ENCODE data around the gene GALNT15. TPM values are rescaled to one million over a fixed set of nuclear protein-coding genes. Genes with fewer than 3 reads are reported as not detected.

GALNT15 gene
- total and polyA plus RNA-seq, 2 experiments from 2014 or later: 9.9 to 11.7 TPM

DNA sequence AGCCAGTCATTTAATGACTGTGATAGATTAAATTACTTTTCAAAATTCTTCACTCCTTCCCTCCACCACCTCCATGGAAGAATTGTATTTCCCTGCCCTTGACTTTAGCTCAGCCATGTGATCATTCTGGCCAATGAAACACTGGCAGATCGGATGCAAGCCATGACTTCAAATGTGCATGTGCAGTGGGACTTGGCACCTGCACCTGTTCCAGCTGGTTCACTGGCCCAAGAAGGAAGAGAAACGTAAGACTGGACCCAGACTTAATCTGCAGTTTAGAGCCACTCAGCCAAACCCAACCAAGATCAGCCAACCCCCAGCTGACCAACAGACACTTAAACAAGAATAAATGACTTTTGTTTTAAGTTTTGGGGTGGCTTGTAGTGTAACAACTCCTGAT, 78.5 kb downstream of the GALNT15 start:
- WGBS, 2 experiments (ENCODE audit: low coverage in 1 of 2, low lambda C conversion rate in 2 of 2, missing lambda C conversion rate in 2 of 2): 85% methylated on average over 2 of the region's 2 CpGs
- in situ Hi-C loops (cut with MboI): no loop called here
- Histone ChIP-seq H3K27ac (no peak overlapping the region), H2AFZ (no peak overlapping the region), H3K4me1 (ENCODE audit: insufficient read depth) (no peaks in the 10 kb centered on the region), H3K36me3 (ENCODE audit: low read depth) (no peaks in the 10 kb centered on the region), H3K4me2 (ENCODE audit: unreplicated experiment) (no peak overlapping the region), H4K20me1 (ENCODE audit: insufficient read depth) (no peaks in the 10 kb centered on the region), H3F3A (ENCODE audit: insufficient read depth) (peaks cover 9% of the 10 kb centered on the region; the same call in 1 of the 2 replicates), H3K27me3 (replicated peaks; ENCODE audit: insufficient read depth) (no peaks in the 10 kb centered on the region), H3K9me2 (ENCODE audit: insufficient read depth) (no peaks in the 10 kb centered on the region), H3K9me3 (ENCODE audit: low read depth) (no peaks in the 10 kb centered on the region), H3K79me2 (ENCODE audit: insufficient read depth) (no peaks in the 10 kb centered on the region), H3K9ac (no peak overlapping the region), H3K4me3 (no peak overlapping the region)
- DNase-seq: no peak
- TF ChIP-seq EZH2phosphoT487 (IDR thresholded peaks at IDR 0.05; ENCODE audit: insufficient read depth, low read depth) (no peak), EZH2 (IDR thresholded peaks at IDR 0.05; ENCODE audit: insufficient read depth, poor library complexity, severe bottlenecking) (no peak)

DNA sequence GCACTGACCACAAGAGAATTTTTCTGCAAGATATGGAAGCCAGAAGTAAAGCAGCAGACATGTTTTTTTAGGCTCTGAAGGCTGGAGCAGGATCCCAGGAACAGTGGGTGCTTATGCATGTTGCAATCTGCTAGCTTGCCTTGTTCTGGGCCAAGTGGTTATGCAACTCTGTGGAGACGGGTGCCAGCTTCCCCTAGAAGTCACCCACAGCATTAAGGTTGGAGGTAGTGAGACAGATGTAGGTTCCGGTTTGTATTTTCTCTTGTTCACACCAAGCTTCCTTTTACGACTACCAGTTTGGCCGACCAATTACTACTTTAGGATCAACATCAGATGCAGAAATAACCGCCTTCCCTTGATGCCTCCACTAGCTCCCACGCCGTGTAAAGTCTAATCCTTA, 79.1 kb downstream of the GALNT15 start:
- Histone ChIP-seq H3K27ac (no peak overlapping the region), H4K20me1 (ENCODE audit: insufficient read depth) (no peaks in the 10 kb centered on the region), H3K9me3 (ENCODE audit: low read depth) (no peaks in the 10 kb centered on the region), H3K9me2 (ENCODE audit: insufficient read depth) (no peaks in the 10 kb centered on the region), H2AFZ (no peak overlapping the region), H3K36me3 (ENCODE audit: low read depth) (no peaks in the 10 kb centered on the region), H3K4me1 (ENCODE audit: insufficient read depth) (no peaks in the 10 kb centered on the region), H3K4me2 (ENCODE audit: unreplicated experiment) (no peak overlapping the region), H3K79me2 (ENCODE audit: insufficient read depth) (no peaks in the 10 kb centered on the region), H3K27me3 (replicated peaks; ENCODE audit: insufficient read depth) (no peaks in the 10 kb centered on the region), H3K4me3 (no peak overlapping the region), H3K9ac (no peak overlapping the region), H3F3A (ENCODE audit: insufficient read depth) (peaks cover 9% of the 10 kb centered on the region; the same call in 1 of the 2 replicates)
- TF ChIP-seq EZH2phosphoT487 (IDR thresholded peaks at IDR 0.05; ENCODE audit: insufficient read depth, low read depth) (no peak), EZH2 (IDR thresholded peaks at IDR 0.05; ENCODE audit: insufficient read depth, poor library complexity, severe bottlenecking) (no peak)
- WGBS, 2 experiments (ENCODE audit: low coverage in 1 of 2, low lambda C conversion rate in 2 of 2, missing lambda C conversion rate in 2 of 2): 83 to 86% methylated on average over 7 of the region's 7 CpGs
- in situ Hi-C loops (cut with MboI): no loop called here
- peak; percentile 48 for DNase-seq

GRCh38 chr3:16254916-16255315, 80.4 kb downstream of the GALNT15 start:
- 73 to 86% methylated on average over 5 of the region's 5 CpGs for WGBS, 2 experiments (ENCODE audit: low coverage in 1 of 2, low lambda C conversion rate in 2 of 2, missing lambda C conversion rate in 2 of 2)

DNA sequence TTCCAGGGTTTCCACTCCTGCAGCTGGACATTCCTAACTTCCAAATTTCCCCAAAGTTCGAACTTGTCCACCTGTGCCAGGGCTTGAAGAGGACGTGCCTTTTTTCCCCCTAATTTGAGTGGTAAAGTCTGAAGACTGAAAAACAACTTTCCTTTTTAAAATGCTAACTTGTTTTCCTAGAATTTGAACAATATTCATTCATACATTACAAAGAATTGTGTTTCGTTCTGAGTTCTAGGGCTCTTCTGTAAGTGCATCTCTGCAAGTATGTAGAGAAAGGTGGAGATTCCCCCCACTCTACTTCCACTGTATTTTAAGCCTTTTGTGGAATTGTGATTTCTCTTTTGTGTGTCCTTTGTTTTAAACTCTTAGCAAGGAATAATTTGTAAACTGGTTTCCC, 80.8 kb downstream of the GALNT15 start:
- Histone ChIP-seq H3K9me3 (ENCODE audit: low read depth) (no peaks in the 10 kb centered on the region), H3K9me2 (ENCODE audit: insufficient read depth) (no peaks in the 10 kb centered on the region), H3K79me2 (ENCODE audit: insufficient read depth) (no peaks in the 10 kb centered on the region), H2AFZ (no peak overlapping the region), H3K27ac (no peak overlapping the region), H3K9ac (no peak overlapping the region), H4K20me1 (ENCODE audit: insufficient read depth) (no peaks in the 10 kb centered on the region), H3F3A (ENCODE audit: insufficient read depth) (peaks cover 9% of the 10 kb centered on the region; the same call in 1 of the 2 replicates), H3K4me1 (ENCODE audit: insufficient read depth) (no peaks in the 10 kb centered on the region), H3K4me3 (no peak overlapping the region), H3K27me3 (replicated peaks; ENCODE audit: insufficient read depth) (no peaks in the 10 kb centered on the region), H3K36me3 (ENCODE audit: low read depth) (peaks cover 13% of the 10 kb centered on the region), H3K4me2 (ENCODE audit: unreplicated experiment) (no peak overlapping the region)
- TF ChIP-seq EZH2 (IDR thresholded peaks at IDR 0.05; ENCODE audit: insufficient read depth, poor library complexity, severe bottlenecking): no peak
- TF ChIP-seq EZH2phosphoT487 (IDR thresholded peaks at IDR 0.05; ENCODE audit: insufficient read depth, low read depth): no peak
- no peak for DNase-seq
- in situ Hi-C loops (cut with MboI): no loop called here
- WGBS, 2 experiments (ENCODE audit: low coverage in 1 of 2, low lambda C conversion rate in 2 of 2, missing lambda C conversion rate in 2 of 2): 76 to 78% methylated on average over 3 of the region's 3 CpGs

More at GRCh38 chr3:16254916-16255315, 80.4 kb downstream of the GALNT15 start:
- no peak overlapping the region for H3K4me3 ChIP-seq
- TF ChIP-seq EZH2phosphoT487 (IDR thresholded peaks at IDR 0.05; ENCODE audit: insufficient read depth, low read depth): no peak
- no peak for TF ChIP-seq EZH2 (IDR thresholded peaks at IDR 0.05; ENCODE audit: insufficient read depth, poor library complexity, severe bottlenecking)
- no peak overlapping the region for H3K27ac ChIP-seq
- DNase-seq: no peak
- peaks cover 9% of the 10 kb centered on the region for H3K36me3 ChIP-seq (ENCODE audit: low read depth)
- H3K4me2 ChIP-seq (ENCODE audit: unreplicated experiment): no peak overlapping the region
- H3F3A ChIP-seq (ENCODE audit: insufficient read depth): peaks cover 9% of the 10 kb centered on the region; the same call in 1 of the 2 replicates
- no peaks in the 10 kb centered on the region for H3K4me1 ChIP-seq (ENCODE audit: insufficient read depth)
- H4K20me1 ChIP-seq (ENCODE audit: insufficient read depth): no peaks in the 10 kb centered on the region
- H3K9me3 ChIP-seq (ENCODE audit: low read depth): no peaks in the 10 kb centered on the region
- no peaks in the 10 kb centered on the region for H3K79me2 ChIP-seq (ENCODE audit: insufficient read depth)
- in situ Hi-C loops (cut with MboI): no loop called here
- H3K27me3 ChIP-seq (replicated peaks; ENCODE audit: insufficient read depth): no peaks in the 10 kb centered on the region
- H2AFZ ChIP-seq: no peak overlapping the region
- no peaks in the 10 kb centered on the region for H3K9me2 ChIP-seq (ENCODE audit: insufficient read depth)
- no peak overlapping the region for H3K9ac ChIP-seq

GRCh38 chr3:16255726-16256125, 81.2 kb downstream of the GALNT15 start:
- H3K4me3 ChIP-seq: no peak overlapping the region
- no peaks in the 10 kb centered on the region for H4K20me1 ChIP-seq (ENCODE audit: insufficient read depth)
- H3K79me2 ChIP-seq (ENCODE audit: insufficient read depth): peaks cover under 1% of the 10 kb centered on the region; the same call in 1 of the 2 replicates
- TF ChIP-seq EZH2 (IDR thresholded peaks at IDR 0.05; ENCODE audit: insufficient read depth, poor library complexity, severe bottlenecking): no peak
- TF ChIP-seq EZH2phosphoT487 (IDR thresholded peaks at IDR 0.05; ENCODE audit: insufficient read depth, low read depth): no peak
- H3F3A ChIP-seq (ENCODE audit: insufficient read depth): peaks cover 9% of the 10 kb centered on the region; the same call in 1 of the 2 replicates
- no peak overlapping the region for H2AFZ ChIP-seq
- H3K9me2 ChIP-seq (ENCODE audit: insufficient read depth): no peaks in the 10 kb centered on the region
- H3K27ac ChIP-seq: no peak overlapping the region
- in situ Hi-C loops (cut with MboI): no loop called here
- no peak overlapping the region for H3K4me2 ChIP-seq (ENCODE audit: unreplicated experiment)
- peaks cover 16% of the 10 kb centered on the region for H3K36me3 ChIP-seq (ENCODE audit: low read depth)
- H3K27me3 ChIP-seq (replicated peaks; ENCODE audit: insufficient read depth): no peaks in the 10 kb centered on the region
- H3K9ac ChIP-seq: no peak overlapping the region
- DNase-seq: no peak
- WGBS, 2 experiments (ENCODE audit: low coverage in 1 of 2, low lambda C conversion rate in 2 of 2, missing lambda C conversion rate in 2 of 2): 87% methylated on average over 5 of the region's 5 CpGs
- no peaks in the 10 kb centered on the region for H3K4me1 ChIP-seq (ENCODE audit: insufficient read depth)
- no peaks in the 10 kb centered on the region for H3K9me3 ChIP-seq (ENCODE audit: low read depth)
